B cell (primary cell): Measurements from ENCODE around the gene TIMM10.

ENCODE experiments used
- CTCF ChIP-seq: fragments of 200-600 bp; IDR thresholded peaks from one replicate; pipeline ENCODE4 v1.8.0; 2022; ENCODE audit warnings: antibody characterized with exemption, mild to moderate bottlenecking
- EZH2 ChIP-seq: IDR thresholded peaks from 2 replicates; pipeline ENCODE4 v1.6.1; 2012; ENCODE audit warnings: borderline replicate concordance, low read depth, mild to moderate bottlenecking, moderate library complexity, low read length; ENCODE audit not compliant: insufficient read depth, poor library complexity, severe bottlenecking

- TF ChIP-seq EZH2: no peak
- TF ChIP-seq CTCF: no peak
Measured at GRCh38 chr11:57497303-57498247, 33.0 kb downstream of the TIMM10 start.
